SK-N-MC (cell line): ENCODE results near the gene SHISAL1.
A peak's percentile ranks its signal among the peaks of the same experiment; 100 is the strongest.

Experiments used
- DNase-seq: peaks from one replicate; pipeline ENCODE4 v3.0.0-alpha.2; 2011; ENCODE audit warnings: low read depth, low spot score
- H3K27ac ChIP-seq: fragments of 200-600 bp; sonication (generic); 2 replicates; pipeline ENCODE4 v1.5.1; 2016; ENCODE audit warnings: mixed run types
- H3K36me3 ChIP-seq: fragments of 200-600 bp; sonication (generic); 2 replicates; pipeline ENCODE4 v1.6.1; 2017; ENCODE audit warnings: antibody characterized with exemption, low read length, mixed read lengths; ENCODE audit not compliant: insufficient read depth
- H3K4me3 ChIP-seq: fragments of 200-600 bp; sonication (generic); 2 replicates; pipeline ENCODE4 v1.5.1; 2016
- H3K9ac ChIP-seq: fragments of 200-600 bp; sonication (generic); 2 replicates; pipeline ENCODE4 v1.8.0; 2017; ENCODE audit warnings: mixed run types, mixed read lengths; ENCODE audit not compliant: insufficient read length
- H3K9me3 ChIP-seq: fragments of 200-600 bp; sonication (generic); 2 replicates; pipeline ENCODE4 v1.6.1; 2017; ENCODE audit warnings: low read depth, mild to moderate bottlenecking, antibody characterized with exemption, low read length, moderate library complexity, mixed read lengths
- EZH2 ChIP-seq: fragments of 200-600 bp; sonication (generic); IDR thresholded peaks from one replicate; pipeline ENCODE4 v1.6.1; 2017; ENCODE audit warnings: antibody characterized with exemption
- FOXP2 ChIP-seq: optimal IDR thresholded peaks from 2 replicates; pipeline ENCODE3; 2011; ENCODE audit warnings: mild to moderate bottlenecking, moderate library complexity; ENCODE audit not compliant: insufficient read depth; ENCODE audit errors: extremely low read length, control extremely low read depth
- POLR2AphosphoS5 ChIP-seq: IDR thresholded peaks from 2 replicates; pipeline ENCODE4 v1.6.1; 2012; ENCODE audit warnings: mild to moderate bottlenecking, low read depth, low read length, borderline replicate concordance

Gene SHISAL1

DNA sequence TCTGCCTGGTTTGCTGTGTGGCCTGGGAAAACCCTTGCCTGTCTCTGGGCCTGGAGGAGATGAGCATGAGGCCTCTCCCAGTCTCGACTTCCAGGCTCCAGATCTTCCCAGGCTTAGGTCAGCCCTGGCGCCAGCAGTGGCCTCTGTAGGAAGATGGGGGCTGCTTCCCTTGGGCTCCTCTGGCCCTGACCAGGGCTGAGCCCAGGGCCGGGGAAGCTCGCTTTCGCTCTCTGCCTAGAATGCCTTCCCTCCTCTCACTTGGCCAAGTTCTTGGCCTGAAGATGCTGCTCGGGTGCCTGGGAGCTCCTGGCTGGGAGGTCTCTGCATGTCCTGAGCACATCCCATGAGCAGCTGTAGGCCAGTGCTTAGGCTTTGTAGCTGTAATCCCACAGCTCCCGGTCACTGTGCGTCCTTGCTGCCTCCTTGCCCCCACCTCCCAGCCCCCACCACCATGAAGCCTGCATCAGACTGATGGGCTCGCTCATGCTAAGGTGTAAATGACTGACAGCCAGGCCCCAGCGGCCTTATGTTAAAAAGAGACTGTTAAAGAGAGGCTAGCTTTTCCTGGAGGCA is 25.5 kb downstream of the SHISAL1 start:
- Histone ChIP-seq H3K4me3 (no peak overlapping the region), H3K27ac (no peak overlapping the region), H3K9ac (no peak overlapping the region), H3K9me3 (no peaks in the 10 kb centered on the region), H3K36me3 (no peaks in the 10 kb centered on the region)
- no peak for TF ChIP-seq EZH2
- TF ChIP-seq POLR2AphosphoS5, result no peak
- no peak for TF ChIP-seq FOXP2
- DNase-seq, result no peak

DNA sequence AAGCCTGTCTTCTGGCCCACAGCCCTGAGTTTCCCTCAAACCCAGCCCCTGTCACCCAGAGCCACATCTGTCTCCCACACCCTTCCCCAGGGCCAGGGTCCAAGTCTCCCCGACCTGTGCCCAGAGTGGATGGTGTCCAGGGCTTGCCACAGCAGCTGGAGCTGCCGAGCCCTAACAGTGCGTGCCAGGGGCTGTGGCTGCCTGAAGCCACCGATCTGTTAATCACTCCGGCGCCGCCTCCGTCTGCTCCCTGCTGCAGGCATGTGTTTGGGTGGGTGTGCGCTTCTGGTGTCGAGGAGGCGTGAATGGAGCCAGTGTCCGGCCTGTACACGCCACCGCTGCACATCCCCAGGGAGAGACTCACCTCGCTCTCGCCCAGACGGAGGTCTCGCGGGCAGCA is 26.1 kb downstream of the SHISAL1 start:
- DNase-seq, result no peak
- H3K9ac ChIP-seq, result no peak overlapping the region
- H3K36me3 ChIP-seq, result no peaks in the 10 kb centered on the region
- TF ChIP-seq FOXP2 (no peak), POLR2AphosphoS5 (no peak), EZH2 (no peak)
- H3K4me3 ChIP-seq, result no peak overlapping the region
- 0 out of 2 replicates have a peak overlapping the region, but pooled peaks have one; percentile 42 for H3K27ac ChIP-seq
- H3K9me3 ChIP-seq, result no peaks in the 10 kb centered on the region

DNA sequence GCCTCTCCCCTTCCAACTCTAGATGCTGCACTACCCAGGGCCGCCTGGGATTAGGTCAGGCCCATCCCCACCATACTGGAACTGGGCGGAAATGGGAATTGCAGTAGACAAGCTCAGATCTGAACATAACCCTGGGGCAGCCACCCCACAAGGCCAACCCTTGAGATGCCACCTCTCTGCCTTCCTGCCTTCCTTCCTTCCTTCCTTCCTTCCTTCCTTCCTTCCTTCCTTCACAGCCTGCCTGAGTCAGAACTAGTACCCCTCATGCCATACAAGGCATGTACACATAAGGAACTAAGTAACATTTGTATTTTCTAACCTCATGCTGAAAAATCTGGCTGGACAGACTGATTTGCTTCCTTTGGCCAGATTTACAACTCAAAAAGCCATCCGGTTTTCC is 28.0 kb downstream of the SHISAL1 start:
- Histone ChIP-seq H3K36me3 (no peaks in the 10 kb centered on the region), H3K27ac (peak overlapping the region; percentile 84), H3K4me3 (no peak overlapping the region), H3K9me3 (no peaks in the 10 kb centered on the region), H3K9ac (no peak overlapping the region)
- DNase-seq, result peak; percentile 55
- TF ChIP-seq FOXP2, result no peak
- no peak for TF ChIP-seq POLR2AphosphoS5
- TF ChIP-seq EZH2, result no peak

DNA sequence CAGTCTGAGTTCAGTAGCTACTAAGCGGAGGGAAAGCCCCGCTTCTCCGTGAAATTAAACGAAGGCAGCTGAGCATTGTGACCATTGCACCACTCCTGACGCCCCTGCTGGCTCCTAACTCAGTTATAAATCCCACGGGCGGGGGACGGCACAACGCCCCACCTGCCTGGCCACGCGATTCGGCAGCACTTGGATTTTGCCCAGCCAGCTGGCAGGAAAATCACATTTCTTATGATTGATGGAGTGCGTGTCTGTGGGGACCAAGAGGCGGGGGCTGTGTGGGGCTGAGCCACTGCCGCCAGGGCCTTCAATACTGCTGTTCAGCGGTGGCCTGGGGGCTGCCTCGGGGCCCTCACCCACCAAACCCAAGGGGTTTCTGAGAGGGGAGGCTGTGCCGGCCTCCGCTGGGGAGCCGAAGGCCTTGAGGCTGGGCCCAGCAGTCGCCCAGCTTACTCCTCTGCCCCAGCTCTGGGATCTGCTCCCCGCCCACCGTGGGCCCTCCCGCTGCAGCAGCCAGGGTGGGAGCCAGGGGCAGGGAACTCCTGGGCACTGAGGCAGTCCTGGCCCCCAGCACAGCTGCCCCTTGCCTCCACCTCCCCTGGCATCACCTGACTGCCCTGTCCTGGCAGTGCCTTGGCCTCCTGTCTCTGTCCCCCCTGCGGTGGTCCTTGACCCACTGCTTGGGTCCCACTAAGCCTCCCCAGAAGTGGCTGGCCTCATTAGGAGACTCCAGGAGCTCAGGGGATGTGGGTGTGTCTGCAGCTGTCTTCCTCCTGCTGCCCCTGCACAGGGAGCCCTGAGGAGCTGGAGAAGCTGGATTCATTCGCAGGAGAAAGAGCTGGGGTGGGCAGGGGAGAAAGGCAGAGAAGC is 30.7 kb downstream of the SHISAL1 start:
- H3K27ac ChIP-seq, result no peak overlapping the region
- no peak for DNase-seq
- H3K9me3 ChIP-seq, result no peaks in the 10 kb centered on the region
- TF ChIP-seq EZH2, result no peak
- TF ChIP-seq FOXP2, result no peak
- TF ChIP-seq POLR2AphosphoS5, result no peak
- H3K4me3 ChIP-seq, result no peak overlapping the region
- no peaks in the 10 kb centered on the region for H3K36me3 ChIP-seq
- H3K9ac ChIP-seq, result no peak overlapping the region

DNA sequence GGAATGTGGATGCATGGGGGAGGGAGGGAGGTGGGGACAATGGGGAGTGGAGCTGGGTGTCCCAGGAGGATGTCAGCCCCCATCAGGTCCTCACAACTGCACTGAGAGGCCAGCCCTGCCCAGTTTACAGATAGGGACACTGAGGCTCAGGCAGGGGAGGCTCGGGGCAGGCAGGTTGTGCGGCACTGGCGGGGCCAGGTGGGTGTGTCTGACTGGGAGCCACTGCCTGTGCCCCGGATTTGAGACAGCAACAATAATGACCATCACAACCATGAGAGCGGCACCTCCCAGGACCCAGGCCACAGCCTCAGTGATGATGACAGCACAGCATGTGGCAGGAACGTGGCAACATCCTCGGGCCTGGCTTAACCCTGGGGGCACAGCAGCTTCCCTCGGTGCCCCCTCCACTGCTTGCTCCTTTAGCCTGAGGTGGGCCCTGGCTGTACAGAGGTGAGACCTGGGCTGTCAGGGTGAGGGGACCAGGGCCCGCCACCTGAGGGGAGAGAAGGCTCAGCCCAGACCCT is 32.0 kb downstream of the SHISAL1 start:
- no peak for DNase-seq
- no peaks in the 10 kb centered on the region for H3K36me3 ChIP-seq
- H3K9me3 ChIP-seq, result no peaks in the 10 kb centered on the region
- H3K4me3 ChIP-seq, result no peak overlapping the region
- H3K9ac ChIP-seq, result no peak overlapping the region
- TF ChIP-seq POLR2AphosphoS5, result no peak
- TF ChIP-seq EZH2, result no peak
- no peak for TF ChIP-seq FOXP2
- H3K27ac ChIP-seq, result no peak overlapping the region

DNA sequence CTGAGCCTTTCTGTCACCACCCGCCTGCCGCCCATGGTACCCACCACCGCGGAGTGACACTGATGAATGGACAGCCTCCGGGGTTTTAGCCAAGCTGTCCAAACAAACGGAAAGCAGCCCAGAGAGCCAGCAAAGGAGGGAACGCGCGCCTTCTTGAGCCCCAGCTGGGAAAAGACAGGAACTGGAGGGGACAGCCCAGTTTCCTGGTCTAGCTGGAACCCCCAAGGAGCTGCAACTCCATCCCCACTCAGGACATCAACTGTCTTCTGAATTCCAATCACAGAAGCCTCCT is 33.7 kb downstream of the SHISAL1 start:
- H3K9me3 ChIP-seq, result no peaks in the 10 kb centered on the region
- no peaks in the 10 kb centered on the region for H3K36me3 ChIP-seq
- no peak for DNase-seq
- TF ChIP-seq EZH2 (no peak), FOXP2 (no peak), POLR2AphosphoS5 (no peak)
- H3K27ac ChIP-seq, result no peak overlapping the region
- no peak overlapping the region for H3K9ac ChIP-seq
- H3K4me3 ChIP-seq, result no peak overlapping the region

DNA sequence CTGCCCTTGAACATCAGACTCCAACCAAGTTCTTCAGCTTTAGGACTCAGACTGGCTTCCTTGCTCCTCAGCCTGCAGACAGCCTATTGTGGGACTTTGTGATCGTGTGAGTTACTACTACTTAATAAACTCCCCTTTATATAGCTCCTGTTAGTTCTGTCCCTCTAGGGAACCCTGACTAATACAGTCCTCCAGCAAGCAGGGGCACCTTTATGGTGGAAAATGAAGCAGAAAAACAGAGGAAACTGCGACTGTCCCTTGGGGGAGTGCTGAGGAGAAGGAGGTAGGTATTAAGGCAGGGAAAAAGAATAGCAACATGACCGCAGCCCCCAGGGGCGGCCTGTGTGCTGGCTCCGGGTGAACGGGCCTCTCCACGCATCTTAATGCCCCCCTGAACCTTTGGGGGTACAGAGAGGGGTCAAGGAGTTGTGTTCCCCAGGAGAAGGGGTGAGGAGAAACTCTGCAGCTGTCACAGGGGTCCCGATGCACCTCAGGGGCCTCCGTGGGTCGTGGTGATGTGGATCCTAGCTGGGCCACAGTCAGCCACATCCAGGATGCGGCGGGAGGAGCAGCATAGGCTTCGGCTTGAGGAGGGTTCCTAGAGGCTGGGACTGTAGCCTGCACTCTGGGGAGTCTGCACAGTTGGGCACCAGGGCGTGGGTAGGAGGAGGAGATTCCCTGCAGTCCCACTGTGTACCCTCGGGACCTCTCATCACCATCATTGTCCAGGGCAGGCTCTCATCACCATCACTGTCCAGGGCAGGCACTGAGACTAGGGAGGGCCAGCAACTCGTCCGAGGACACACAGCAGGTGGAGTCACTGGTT is 34.3 kb downstream of the SHISAL1 start:
- Histone ChIP-seq H3K27ac (no peak overlapping the region), H3K9ac (no peak overlapping the region), H3K36me3 (no peaks in the 10 kb centered on the region), H3K4me3 (no peak overlapping the region), H3K9me3 (no peaks in the 10 kb centered on the region)
- DNase-seq, result no peak
- no peak for TF ChIP-seq EZH2
- TF ChIP-seq FOXP2, result no peak
- TF ChIP-seq POLR2AphosphoS5, result no peak
